GM19467 (cell line): ENCODE measurements around the gene ZFYVE28.
"Not testable (repeated sequence)": the region's sequence is repeated elsewhere in the genome, so short reads cannot be mapped to it uniquely, and the experiment has no call there.

Source experiments
- ATAC-seq: cut with Tn5 transposase; IDR thresholded peaks from one replicate; pipeline ENCODE4 v1.9.1; 2021; ENCODE audit warnings: mild to moderate bottlenecking, moderate library complexity; ENCODE audit not compliant: unreplicated experiment

ZFYVE28 gene

DNA sequence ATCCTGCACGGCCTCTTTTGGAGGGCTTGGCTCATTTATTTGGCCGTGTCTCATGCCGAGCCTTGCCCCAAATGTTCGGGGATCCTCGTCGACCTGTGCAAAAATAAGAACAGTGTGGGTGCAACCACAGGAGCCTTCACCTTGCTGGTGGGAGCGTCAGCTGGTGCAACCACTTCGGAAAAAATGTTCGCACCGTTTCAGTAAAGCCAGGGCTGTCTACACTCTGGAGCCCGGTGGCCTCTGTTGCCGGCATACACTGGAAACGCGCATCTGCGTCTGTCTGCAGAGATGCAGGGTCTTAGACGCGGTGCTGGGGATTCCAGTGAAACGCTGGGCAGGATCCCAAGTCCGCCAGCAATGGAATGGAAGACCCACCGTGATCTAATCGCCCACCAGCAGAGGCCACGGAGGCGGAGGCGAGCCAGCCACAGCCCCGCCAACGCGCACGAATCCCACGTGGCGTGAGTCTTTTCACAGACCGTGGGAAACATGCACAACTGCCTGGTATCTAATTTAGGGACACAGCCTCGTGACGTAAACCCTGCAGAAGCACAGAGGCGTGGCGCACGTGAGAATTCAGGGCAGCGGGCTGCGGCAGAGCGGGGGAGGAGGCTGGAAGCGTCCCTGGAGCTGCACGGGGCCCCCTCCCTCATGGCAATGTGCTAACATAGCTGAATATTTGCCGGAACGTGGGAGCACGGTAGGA lies 142.7 kb downstream of the ZFYVE28 start:
- ATAC-seq, result no peak

DNA sequence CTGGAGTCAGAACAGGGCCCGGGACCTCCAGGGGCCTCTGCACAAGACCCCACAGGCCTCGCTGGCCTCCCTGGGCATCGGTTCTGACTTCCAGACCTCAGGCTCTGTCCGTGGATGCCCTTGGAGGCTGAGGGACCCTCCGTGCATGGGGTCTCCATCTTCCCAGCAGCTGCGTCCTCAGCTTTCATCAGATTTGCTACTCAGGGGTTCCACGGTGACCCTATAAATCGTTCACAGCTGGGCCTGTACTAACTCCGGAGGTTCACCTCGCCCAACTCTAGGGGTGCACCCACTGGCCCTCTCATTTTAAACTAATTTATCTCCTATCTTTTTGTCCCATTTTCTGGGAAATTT lies 143.4 kb downstream of the ZFYVE28 start:
- not testable (repeated sequence) for ATAC-seq

DNA sequence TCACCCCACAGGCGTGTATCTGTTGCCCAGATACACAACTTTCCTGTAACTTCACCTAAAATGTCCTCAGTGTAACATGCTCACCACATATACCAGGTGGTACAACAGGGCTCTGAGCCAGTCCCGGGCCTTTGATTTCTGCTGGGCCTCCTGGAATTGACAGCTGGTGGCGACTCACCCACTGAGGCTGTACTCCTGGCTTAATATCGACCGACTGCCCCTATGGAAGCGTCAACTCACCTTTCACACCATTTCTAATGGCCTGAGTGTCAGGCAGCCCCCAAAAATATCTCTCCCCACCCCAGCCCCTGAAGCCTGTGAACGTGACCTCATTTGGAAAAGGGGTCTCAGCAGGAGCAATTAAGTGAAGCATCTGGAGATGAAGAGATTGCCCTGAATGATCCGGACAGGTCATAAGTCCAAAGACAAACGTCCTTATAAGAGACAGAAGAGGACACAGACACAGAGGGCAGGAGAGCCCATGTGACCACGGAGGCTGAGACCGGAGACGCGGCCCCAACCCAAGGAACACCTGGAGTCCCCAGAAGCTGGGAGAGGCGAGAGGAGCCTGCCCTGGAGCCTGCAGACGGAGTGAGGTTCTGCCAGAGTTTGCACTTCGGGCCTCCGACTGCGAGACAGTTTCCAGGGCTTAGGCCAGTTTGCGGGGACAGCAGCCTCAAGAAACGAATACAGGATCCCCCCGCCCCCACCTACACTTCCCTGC lies 144.0 kb downstream of the ZFYVE28 start:
- no peak for ATAC-seq

- ATAC-seq, result no peak
Measured at GRCh38 chr4:2273657-2274319, 144.7 kb downstream of the ZFYVE28 start.

GRCh38 chr4:2273221-2273620 lies 145.2 kb downstream of the ZFYVE28 start:
- no peak for ATAC-seq

- no peak for ATAC-seq
Measured at GRCh38 chr4:2272828-2273120, 145.7 kb downstream of the ZFYVE28 start.

DNA sequence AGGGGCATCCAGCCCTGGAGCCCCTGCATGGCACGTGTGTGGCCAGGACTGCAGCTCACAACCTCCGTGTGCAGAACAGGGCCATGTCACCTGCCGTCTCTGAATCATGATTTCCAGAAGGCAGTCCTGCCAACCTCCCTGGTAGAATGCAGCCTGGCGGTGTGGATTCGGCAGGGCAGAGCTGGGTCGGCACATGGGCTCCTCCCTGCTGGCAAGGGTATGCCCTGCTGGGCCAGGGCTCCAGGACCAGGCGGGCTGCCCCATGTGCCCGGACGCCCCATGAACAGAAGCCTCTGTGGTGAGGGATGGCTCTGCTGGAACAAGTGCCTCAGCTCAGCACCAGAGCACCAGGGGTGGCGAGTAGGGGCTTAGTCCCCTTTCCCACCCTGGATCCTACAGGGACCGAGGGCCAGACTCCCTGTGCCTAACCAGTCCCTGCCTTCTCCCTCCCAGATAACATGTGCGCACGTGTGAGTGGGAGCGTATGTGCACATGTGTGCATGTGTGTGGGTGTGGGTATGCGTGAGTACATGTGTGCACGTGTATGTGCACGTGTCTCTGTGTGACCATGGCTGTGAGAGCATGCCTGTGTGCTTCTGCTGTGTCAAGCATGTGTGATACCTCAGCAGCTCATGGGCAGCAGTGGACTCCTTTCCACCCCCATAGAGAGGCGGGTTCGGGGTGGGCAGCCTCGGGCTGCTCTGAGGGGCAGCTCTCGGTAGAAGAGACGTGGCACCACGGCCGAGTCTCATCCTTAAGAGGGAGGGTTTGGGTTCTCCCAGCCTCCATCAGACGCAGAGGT lies 146.2 kb downstream of the ZFYVE28 start:
- ATAC-seq, result no peak

GRCh38 chr4:2271279-2272025 lies 147.0 kb downstream of the ZFYVE28 start:
- no peak for ATAC-seq

DNA sequence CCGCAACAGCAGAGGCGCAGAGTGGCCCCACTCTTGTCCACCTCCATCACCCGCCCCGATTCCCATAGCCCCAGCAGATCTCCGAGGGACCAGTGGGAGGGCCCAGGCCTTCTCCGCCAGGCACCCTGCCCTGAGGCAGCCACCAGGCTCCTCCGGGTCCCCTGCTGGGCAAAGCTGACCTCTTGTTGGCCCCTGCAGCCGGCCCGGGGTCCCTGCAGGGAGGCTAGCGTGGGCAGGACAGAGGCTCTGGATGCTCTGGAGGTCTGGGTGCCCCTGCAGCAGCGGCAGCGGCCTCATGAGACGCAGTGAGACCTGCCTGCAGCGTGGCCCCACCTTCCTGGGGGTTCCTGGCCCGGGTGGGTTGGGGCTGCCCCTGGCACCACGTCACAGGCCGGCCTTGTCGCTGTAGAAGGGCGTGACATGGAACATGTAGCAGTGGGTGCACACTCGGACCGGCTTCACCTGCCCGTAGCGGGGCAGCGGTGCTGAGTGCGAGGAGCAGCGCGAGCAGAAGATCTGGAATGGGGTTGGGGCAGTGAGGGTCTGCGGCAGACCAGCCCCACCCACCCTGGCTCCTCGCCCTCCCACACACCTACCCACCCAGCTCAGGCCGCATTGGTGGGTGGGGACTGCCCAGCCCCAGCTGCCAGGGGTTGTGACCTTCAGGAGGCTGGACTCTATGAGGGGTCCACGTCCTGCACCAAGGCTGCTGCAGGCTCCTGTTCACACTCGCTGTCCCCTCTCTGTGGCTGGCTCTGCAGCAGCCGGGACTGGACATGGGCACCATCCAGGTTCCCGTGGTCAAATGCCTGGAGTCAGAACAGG lies 147.9 kb downstream of the ZFYVE28 start:
- no peak for ATAC-seq

DNA sequence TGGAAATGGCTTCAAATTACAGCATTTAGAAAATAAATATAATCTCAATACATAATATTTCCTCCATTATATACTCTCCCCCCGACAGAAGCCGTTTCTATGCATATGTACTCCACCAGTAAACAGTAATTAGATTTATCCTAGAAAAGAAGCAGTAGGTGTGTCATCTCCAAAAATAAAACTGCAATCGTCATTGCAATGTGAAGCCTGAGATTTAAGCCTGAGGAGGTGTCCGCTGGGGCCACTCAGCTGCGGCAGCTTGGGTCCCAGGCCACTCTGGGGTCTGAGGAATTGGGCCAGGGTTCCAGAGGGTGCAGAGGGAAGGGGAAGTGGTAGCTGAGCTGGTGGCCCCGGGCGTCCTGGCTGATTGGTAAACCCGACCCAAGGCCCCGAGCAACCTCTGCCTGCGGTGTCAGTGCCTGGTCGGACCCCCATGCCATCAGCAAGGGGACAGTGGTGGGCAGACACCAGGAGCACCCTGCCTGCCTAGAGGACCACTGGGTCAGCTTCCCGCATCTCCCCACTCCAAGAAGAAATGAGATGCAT lies 148.8 kb downstream of the ZFYVE28 start:
- ATAC-seq, result no peak

DNA sequence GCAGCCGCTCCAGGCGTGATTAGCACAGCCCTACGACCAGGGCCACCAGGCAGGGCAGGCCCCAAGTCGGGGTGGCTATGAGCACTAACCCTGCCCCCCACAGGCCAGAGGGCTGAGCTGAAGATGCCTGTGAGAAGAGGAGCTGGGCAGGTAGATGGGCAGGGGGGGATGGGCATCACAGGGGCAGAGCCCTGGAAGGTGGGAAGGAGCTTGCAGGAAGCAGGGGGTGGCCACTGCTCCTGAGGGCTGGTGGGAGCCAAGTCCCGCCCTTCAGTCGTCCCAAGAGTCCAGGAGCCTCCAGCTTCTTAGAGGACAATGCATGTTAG lies 149.3 kb downstream of the ZFYVE28 start:
- no peak for ATAC-seq

DNA sequence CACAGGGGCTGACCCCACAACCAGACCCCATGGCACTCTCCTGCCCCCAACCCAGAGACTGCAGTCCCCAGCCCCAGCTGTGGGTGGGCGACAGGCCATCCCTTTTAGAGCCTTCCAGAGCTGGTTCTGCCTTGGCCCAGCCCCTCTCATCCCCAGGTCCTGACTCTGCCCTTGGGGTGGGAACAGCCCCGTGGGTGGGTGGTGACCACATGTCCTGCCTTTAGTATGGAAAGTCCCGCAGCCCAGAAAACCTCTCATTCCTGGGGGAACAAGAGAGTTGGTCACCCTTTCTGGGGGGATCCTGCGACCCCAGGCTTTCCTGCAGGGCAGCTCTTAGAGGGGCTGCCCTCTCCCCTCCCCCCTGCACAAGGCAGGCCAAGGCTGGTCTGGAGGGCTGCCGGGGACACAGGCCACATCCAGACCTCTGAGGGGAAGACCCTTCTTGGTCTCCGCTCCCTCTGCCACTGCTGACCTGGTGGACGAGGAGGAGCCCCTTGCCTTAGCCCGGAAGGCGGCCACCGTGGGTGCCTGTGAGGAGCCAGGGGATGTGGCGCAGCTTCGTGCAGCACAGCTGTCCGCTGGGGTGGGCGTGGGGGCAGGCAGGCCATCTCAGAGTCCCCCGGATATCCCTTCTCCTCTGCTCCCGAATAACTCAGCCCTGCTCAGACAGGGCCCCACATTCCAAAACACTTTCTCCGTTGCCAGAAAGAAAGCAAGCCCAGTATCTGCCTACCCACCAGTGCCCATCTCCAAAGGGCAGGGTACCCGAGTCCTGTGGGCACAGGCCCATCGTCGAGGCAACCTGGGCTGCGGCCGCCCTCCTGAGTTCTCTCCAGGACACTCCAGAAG lies 149.9 kb downstream of the ZFYVE28 start:
- no peak for ATAC-seq

- ATAC-seq, result no peak
Measured at GRCh38 chr4:2267841-2268240, 150.6 kb downstream of the ZFYVE28 start.

DNA sequence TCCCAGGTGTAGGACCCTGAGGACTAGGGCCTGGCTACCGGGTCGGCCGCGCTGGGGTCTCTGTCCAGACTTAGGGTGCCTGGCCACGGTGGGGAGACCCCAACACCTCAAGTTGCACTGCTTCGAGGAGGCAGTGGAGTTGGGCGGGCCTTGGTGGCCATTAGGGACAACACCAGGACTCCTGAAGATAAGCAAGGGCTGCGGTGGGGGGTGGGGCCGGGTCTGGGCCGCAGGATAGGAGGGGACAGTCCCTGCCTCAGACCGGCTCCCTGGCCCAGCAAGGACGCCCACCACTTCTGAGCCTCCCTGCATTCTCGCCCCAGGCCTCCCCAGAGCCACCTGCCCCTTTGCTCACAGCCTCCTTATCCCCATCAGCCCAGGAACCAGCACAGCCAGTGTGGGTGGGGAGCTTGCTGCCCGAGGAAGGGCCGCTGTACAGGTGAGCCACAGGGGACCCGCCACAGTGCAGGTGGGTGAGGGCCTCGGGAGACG lies 151.1 kb downstream of the ZFYVE28 start:
- no peak for ATAC-seq

GRCh38 chr4:2266821-2267220 lies 151.6 kb downstream of the ZFYVE28 start:
- ATAC-seq, result no peak

GRCh38 chr4:2266181-2266580 lies 152.3 kb downstream of the ZFYVE28 start:
- no peak for ATAC-seq

- ATAC-seq, result no peak
Measured at GRCh38 chr4:2265113-2266110, 153.0 kb downstream of the ZFYVE28 start.
